GM12864 (cell line): ENCODE results near the gene MLXIPL.

Experiments
- DNase-seq: peaks from one replicate; pipeline ENCODE4 v3.0.0-alpha.2; 2011; ENCODE audit warnings: low read depth
- H3K4me3 ChIP-seq: 2 replicates; pipeline ENCODE4 v1.5.1; 2011; ENCODE audit warnings: mild to moderate bottlenecking, low read depth, low read length, control low read depth
- TF ChIP-seq, protein P1 (sequence below): IDR thresholded peaks from 2 replicates; pipeline ENCODE4 v1.5.1; 2011; ENCODE audit warnings: low read depth, mild to moderate bottlenecking, moderate library complexity, low read length, control low read depth, inconsistent platforms; ENCODE audit errors: missing control alignments

The MLXIPL gene

DNA sequence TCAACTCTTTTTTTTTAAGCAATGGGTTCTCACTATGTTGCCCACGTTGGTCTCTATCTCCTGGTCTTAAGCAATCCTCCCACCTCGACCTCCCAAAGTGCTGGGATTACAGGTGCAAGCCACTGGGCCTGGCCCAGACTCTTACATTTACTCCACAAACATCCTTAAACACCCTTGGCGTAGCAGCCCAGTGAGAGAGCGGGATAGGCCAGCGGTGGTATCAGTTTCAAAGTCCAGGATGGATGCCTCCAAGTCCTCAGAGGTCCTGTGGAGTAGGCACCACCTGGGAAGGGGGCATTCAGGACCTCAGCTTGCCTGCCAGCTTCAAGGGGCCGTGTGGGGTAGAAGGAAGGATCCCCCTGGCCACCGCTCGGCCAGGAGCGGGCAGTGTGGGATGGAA lies 25.3 kb upstream of the MLXIPL start:
- TF ChIP-seq, protein P1, sequence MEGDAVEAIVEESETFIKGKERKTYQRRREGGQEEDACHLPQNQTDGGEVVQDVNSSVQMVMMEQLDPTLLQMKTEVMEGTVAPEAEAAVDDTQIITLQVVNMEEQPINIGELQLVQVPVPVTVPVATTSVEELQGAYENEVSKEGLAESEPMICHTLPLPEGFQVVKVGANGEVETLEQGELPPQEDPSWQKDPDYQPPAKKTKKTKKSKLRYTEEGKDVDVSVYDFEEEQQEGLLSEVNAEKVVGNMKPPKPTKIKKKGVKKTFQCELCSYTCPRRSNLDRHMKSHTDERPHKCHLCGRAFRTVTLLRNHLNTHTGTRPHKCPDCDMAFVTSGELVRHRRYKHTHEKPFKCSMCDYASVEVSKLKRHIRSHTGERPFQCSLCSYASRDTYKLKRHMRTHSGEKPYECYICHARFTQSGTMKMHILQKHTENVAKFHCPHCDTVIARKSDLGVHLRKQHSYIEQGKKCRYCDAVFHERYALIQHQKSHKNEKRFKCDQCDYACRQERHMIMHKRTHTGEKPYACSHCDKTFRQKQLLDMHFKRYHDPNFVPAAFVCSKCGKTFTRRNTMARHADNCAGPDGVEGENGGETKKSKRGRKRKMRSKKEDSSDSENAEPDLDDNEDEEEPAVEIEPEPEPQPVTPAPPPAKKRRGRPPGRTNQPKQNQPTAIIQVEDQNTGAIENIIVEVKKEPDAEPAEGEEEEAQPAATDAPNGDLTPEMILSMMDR = no peak
- DNase-seq = no peak
- no peak overlapping the region for H3K4me3 ChIP-seq

DNA sequence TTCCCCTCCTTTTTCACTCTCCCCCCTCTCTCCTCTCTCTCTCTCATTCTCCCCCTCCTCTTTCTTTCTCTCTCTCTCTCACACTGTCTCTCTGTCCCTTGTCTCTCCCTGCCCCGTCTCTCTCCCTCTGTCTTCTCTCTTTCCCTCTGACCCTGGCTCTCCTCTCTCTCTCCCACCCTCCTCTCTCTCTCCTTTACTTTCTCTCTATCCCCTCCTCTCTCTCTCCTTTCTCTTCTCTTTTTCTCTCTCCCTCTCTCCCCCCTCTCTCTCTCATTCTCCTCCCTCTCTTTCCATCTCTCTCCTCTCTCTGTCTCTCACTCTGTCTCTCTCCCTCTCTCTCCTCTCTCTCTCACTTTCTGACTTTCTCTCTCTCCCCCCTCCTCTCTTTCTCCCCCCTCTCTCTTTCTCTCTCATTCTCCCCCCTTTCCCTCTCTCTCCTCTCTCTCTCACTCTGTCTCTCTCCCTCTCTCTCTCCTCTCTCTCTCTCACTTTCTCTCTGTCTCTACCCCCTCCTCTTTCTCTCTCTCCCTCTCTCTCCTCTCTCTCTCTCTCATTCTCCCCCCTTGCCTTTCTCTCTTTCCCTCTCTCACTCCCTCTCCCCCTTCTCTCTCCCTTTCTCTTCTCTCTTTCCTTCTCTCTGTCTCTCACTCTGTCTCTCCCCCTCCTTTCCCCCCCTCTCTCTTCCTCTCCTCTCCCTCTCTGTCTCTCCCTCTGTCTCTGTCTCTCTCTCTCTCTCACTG lies 24.4 kb upstream of the MLXIPL start:
- no peak for DNase-seq
- H3K4me3 ChIP-seq = no peak overlapping the region
- TF ChIP-seq, protein P1 = no peak

DNA sequence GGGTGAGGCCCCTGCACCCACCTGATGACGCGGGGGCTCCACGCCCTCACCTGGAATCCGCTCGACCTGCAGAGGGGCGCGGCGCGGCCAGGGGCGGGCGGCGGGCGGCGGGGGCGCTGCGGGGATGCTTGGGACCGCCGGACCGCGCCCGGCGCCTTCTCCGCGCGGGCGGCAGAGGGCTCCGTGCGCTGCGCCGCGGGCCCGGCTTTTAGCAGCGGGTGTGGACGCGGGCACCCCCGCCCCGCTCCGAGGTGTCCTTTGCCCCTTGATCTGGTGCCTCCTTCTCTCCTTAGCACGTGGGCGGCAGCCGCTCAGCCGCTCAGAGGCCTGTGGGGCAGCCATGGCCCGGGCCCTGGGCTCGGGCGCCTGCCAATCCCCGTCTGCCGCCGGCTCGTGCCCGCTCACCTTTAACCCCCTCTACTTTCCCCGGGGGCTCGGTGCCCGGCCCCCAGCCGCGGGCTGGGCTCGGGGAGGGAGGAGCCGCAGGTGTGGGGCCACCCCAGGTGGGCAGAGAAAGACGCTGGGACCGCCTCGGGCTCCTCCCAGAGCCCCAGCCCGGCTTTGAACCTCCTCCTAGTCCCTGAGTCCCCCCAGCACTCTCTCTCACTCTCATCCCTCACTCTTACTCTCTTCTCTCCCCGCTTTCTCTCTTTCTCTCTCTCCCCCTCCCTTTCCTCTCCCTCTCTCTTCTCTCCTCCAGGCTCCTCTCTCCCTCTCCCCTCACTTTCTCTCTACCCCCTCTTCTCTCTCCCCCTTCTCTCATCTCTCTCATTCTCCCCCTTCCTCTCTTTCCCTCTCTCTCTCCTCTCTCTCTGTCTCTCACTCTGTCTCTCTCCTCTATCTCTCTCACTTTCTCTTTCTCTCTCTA lies 23.6 kb upstream of the MLXIPL start:
- no peak for DNase-seq

DNA sequence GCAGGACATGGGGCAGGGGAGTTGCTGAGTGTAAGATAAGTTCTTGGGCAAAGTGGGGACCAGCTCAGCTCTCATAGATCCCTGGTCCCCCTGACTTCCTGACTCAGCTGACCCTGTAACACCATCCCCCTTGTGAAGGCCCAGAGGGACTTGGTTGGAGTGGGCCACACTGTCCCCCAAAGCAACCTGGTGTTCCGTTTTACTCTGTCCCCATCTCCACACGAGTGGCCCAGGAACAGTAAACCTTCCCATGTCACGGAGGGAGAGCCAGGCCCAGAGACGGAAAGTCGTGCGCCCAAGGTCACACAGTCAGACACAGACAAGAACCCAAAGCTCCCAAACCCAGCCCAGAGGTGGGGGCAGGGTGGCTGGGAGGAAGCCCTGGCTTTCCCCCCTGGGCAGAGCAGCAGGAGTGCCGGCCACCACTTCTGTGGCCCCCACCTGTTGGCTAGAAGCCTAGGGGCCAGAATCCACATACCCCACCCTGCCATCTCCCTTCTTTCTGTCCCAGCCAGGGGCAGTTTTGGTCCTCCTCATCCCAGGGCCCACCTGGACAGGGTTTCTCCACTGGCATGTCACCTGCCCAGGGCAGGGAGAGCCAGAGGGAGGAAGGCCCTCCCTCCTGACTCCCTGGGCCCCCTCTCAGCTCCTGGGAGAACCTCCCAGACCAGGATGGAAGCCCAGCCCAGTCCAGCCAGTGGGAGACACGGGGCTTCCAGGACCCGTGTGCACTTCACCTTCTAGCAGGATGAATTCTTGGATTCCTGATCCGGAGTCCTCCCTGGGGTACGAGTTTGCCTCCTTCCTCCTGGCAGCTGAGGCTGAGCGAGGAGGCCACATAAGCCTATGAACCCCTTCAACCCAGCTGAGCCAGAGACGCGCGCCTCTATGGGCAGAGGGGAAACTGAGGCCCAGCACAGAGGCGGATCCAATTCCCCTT lies 22.7 kb upstream of the MLXIPL start:
- DNase-seq = no peak
- TF ChIP-seq, protein P1 = no peak
- no peak overlapping the region for H3K4me3 ChIP-seq

More for the DNA sequence above, 23.6 kb upstream of the MLXIPL start:
- no peak overlapping the region for H3K4me3 ChIP-seq
- TF ChIP-seq, protein P1 = no peak

DNA sequence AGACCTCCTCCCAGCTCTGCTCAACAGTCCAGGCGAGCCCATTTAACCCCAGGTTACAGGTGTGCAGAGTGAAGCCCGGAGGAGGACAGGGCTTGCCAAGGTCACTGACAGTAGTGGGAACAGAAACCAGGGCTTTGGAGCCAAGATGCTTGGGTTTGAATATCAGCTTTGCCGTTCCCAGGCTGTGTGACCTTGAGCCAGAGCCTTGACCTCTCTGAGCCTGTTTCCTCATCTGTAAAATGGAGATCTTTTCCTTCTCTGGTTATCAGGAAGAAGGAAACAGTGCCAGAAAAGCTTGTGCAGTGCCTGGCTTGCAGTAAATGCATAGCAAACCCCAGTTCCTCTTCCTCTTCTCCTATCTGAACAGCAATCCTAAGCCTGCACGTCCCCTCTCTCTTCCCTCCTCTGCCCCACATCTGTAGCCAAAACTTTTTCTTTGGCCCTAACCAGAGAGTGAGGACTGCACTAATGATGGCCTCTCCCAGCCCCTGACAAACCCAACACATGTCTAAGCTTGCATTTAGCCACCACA lies 21.4 kb upstream of the MLXIPL start:
- no peak for DNase-seq
- TF ChIP-seq, protein P1 = no peak

DNA sequence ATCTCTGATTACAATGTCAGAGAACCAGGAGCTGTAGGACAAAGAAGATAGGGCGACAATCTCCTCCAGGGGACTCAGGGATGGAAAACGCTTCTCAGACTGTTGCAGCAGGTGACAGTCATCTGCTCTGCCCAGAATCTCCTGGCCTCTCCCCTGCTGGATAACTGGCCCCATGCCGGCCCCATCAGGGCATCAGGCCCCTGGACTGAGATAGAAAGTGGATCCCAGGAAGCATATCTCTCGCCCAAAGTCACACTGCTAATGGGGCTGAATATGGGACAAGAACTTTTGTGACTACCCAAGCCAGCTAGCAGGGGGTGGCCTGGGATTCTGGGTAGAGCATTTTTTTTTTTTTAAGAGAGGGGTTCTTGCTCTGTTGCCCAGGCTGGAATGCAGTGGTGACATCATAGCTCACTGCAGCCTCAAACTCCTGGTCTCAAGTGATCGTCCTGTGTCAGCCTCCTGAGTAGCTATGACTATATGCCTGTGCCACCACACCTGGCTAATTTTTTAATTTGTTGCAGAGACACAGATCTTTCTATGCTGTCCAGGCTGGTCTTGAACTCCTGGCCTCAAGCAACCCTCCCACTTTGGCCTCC lies 20.5 kb upstream of the MLXIPL start:
- H3K4me3 ChIP-seq = no peak overlapping the region
- TF ChIP-seq, protein P1 = no peak
- no peak for DNase-seq

More for the DNA sequence above, 21.4 kb upstream of the MLXIPL start:
- H3K4me3 ChIP-seq = no peak overlapping the region
